Measurements from ENCODE around the gene GPRC5B. TPM values are rescaled to one million over a fixed set of nuclear protein-coding genes. Genes with fewer than 3 reads are reported as not detected.

The GPRC5B gene
- total RNA-seq, 1 experiment from 2014 or later, result 62.0 TPM

DNA sequence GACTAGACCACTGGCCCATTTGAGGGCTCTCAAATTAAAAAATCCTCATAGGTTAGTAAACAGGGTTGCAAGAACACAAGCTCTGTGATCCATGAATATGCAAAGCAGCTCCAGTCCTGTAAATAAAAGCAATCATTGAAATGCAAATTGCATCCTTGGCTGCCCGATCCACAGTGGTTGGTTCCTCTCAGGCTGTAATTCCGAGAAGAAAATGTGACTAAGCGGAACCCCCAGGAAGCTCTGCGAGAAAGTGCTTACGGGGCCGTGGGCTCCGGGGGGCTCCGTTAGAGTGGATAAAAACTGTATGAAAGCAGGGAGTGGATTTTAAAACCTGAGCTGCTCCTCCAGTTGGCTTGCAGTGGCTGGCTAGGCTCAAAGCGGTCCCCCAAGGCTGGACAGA, 2.5 kb downstream of the GPRC5B start:
- H3F3A ChIP-seq (ENCODE audit: insufficient read depth, low read depth), result no peaks in the 10 kb centered on the region

DNA sequence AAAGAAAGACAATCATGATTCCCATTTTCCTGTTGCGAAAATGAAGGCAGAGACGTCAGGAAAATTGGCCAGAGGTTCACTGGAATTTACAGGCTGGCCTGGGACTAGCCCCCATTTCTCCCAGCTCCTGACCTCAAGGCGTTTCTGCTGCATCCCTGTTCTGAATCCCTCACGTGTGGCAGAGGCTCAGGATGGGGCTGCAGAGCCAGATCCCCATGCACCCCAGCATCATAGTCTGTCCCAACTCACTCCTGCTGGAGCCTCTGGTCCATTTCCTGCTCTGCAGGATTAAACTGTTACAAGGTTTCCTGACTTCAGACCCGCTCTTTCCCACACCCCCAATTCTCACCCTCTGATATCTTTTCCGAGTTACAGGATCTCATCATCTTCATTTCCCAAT, 2.9 kb downstream of the GPRC5B start:
- Histone ChIP-seq H2AFZ (no peak overlapping the region), H3K27ac (no peak overlapping the region), H3K27me3 (ENCODE audit: insufficient read depth, low read depth) (no peaks in the 10 kb centered on the region), H3F3A (ENCODE audit: insufficient read depth, low read depth) (no peaks in the 10 kb centered on the region), H3K9me2 (ENCODE audit: insufficient read depth) (no peaks in the 10 kb centered on the region), H3K9me3 (ENCODE audit: insufficient read depth, low read depth) (no peaks in the 10 kb centered on the region), H3K4me3 (no peak overlapping the region), H3K36me3 (ENCODE audit: low read depth) (no peaks in the 10 kb centered on the region), H4K20me1 (ENCODE audit: insufficient read depth) (no peaks in the 10 kb centered on the region), H3K79me2 (ENCODE audit: low read depth) (peaks cover 19% of the 10 kb centered on the region), H3K4me2 (no peak overlapping the region), H3K4me1 (replicated peaks; ENCODE audit: insufficient read depth) (no peaks in the 10 kb centered on the region)
- TF ChIP-seq, protein P1, sequence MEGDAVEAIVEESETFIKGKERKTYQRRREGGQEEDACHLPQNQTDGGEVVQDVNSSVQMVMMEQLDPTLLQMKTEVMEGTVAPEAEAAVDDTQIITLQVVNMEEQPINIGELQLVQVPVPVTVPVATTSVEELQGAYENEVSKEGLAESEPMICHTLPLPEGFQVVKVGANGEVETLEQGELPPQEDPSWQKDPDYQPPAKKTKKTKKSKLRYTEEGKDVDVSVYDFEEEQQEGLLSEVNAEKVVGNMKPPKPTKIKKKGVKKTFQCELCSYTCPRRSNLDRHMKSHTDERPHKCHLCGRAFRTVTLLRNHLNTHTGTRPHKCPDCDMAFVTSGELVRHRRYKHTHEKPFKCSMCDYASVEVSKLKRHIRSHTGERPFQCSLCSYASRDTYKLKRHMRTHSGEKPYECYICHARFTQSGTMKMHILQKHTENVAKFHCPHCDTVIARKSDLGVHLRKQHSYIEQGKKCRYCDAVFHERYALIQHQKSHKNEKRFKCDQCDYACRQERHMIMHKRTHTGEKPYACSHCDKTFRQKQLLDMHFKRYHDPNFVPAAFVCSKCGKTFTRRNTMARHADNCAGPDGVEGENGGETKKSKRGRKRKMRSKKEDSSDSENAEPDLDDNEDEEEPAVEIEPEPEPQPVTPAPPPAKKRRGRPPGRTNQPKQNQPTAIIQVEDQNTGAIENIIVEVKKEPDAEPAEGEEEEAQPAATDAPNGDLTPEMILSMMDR (conservative IDR thresholded peaks at IDR 0.05), result no peak
- TF ChIP-seq EZH2 (IDR thresholded peaks at IDR 0.05; ENCODE audit: low read depth), result no peak
- intact Hi-C loops (cut with micrococcal nuclease; ENCODE audit: unreplicated experiment), result no loop called here
- ChIA-PET CTCF (no interaction called here), POLR2A (ENCODE audit: unreplicated experiment) (no interaction called here)
- BruUV-seq (replicated peaks), result no TSS peak
- DNase-seq, result no peak

More for the DNA sequence above, 2.5 kb downstream of the GPRC5B start:
- intact Hi-C loops (cut with micrococcal nuclease; ENCODE audit: unreplicated experiment), result no loop called here
- no peaks in the 10 kb centered on the region for H3K9me3 ChIP-seq (ENCODE audit: insufficient read depth, low read depth)
- H3K9me2 ChIP-seq (ENCODE audit: insufficient read depth), result no peaks in the 10 kb centered on the region
- no peak overlapping the region for H3K27ac ChIP-seq
- no TSS peak for BruUV-seq (replicated peaks)
- H3K79me2 ChIP-seq (ENCODE audit: low read depth), result peaks cover 19% of the 10 kb centered on the region
- no peak overlapping the region for H3K4me3 ChIP-seq
- ChIA-PET POLR2A (ENCODE audit: unreplicated experiment) (no interaction called here), CTCF (no interaction called here)
- no peaks in the 10 kb centered on the region for H3K36me3 ChIP-seq (ENCODE audit: low read depth)
- TF ChIP-seq, protein P1 (conservative IDR thresholded peaks at IDR 0.05), result no peak
- no peak for TF ChIP-seq EZH2 (IDR thresholded peaks at IDR 0.05; ENCODE audit: low read depth)
- no peaks in the 10 kb centered on the region for H3K27me3 ChIP-seq (ENCODE audit: insufficient read depth, low read depth)
- no peak overlapping the region for H3K4me2 ChIP-seq
- no peaks in the 10 kb centered on the region for H4K20me1 ChIP-seq (ENCODE audit: insufficient read depth)
- no peaks in the 10 kb centered on the region for H3K4me1 ChIP-seq (replicated peaks; ENCODE audit: insufficient read depth)
- H2AFZ ChIP-seq, result no peak overlapping the region
- no peak for DNase-seq

DNA sequence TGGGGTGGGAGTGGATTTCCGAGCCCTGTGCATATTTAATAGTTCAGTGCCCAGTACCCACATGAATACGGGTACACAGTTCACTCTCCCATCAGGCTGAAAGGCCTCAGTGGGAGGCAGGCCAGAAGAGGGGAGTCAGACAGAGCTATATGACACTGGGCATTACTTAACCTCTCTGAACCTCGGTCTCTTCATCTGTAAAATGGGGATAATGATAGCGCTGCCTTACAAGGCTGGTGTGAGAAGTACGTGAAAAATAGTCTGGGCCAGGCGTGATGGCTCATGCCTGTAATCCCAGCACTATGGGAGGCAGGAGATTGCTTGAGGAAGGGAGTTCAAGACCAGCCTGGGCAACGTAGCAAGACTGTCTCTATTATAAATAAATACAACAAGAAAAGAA, 3.6 kb downstream of the GPRC5B start:
- no peak overlapping the region for H2AFZ ChIP-seq
- no peak overlapping the region for H3K4me2 ChIP-seq
- no peaks in the 10 kb centered on the region for H4K20me1 ChIP-seq (ENCODE audit: insufficient read depth)
- TF ChIP-seq, protein P1 (conservative IDR thresholded peaks at IDR 0.05), result no peak
- no peak for TF ChIP-seq EZH2 (IDR thresholded peaks at IDR 0.05; ENCODE audit: low read depth)
- H3K4me1 ChIP-seq (replicated peaks; ENCODE audit: insufficient read depth), result no peaks in the 10 kb centered on the region
- intact Hi-C loops (cut with micrococcal nuclease; ENCODE audit: unreplicated experiment), result no loop called here
- peaks cover 19% of the 10 kb centered on the region for H3K79me2 ChIP-seq (ENCODE audit: low read depth)
- no peaks in the 10 kb centered on the region for H3K9me2 ChIP-seq (ENCODE audit: insufficient read depth)
- H3K4me3 ChIP-seq, result no peak overlapping the region
- no peak overlapping the region for H3K27ac ChIP-seq
- ChIA-PET CTCF (no interaction called here), POLR2A (ENCODE audit: unreplicated experiment) (no interaction called here)
- DNase-seq, result no peak
- no peaks in the 10 kb centered on the region for H3F3A ChIP-seq (ENCODE audit: insufficient read depth, low read depth)
- no TSS peak for BruUV-seq (replicated peaks)
- no peaks in the 10 kb centered on the region for H3K9me3 ChIP-seq (ENCODE audit: insufficient read depth, low read depth)
- H3K27me3 ChIP-seq (ENCODE audit: insufficient read depth, low read depth), result no peaks in the 10 kb centered on the region
- no peaks in the 10 kb centered on the region for H3K36me3 ChIP-seq (ENCODE audit: low read depth)

Data from PC-9 (cell line).